ENCODE results near the gene ACER1.
A peak's percentile ranks its signal among the peaks of the same experiment; 100 is the strongest.
"Not testable (repeated sequence)": the region's sequence is repeated elsewhere in the genome, so short reads cannot be mapped to it uniquely, and the experiment has no call there.

Gene ACER1

DNA sequence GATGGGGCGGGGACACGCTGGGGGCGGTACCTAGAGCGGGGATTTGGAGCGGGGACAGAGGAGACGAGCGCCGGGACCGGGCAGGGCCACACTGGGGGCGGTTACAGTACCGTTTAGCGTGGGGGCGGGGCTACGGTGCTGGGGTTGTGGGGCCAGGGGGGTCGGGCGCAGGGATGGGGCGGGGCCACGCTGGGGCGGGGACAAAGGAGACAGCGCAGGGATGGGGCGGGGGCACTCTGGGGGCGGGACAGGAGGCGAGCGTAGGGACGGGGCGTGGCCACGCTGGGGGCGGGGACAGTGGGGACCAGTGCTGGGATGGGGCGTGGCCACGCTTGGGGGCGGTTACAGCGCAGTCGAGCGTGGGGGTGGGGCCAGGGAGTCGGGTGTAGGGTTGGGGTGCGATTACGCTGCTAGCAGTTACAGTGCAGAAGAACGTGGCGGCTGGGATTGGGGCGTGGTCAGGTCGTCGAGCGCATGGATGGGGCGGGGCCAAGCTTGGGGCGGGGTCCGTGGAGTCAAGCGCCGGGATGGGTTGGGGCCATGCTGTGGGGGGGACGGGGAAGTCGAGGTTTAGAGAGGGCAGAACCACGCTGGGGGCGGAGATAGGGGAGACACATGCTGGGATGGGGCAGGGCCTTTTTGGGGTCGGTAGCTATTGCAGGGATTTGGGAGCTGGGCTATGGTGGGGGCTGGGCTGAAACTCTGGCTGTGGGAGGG is 39.8 kb upstream of the ACER1 start:
- Histone ChIP-seq H3K36me3 (ENCODE audit: control insufficient read depth, insufficient read depth, low read length) (no peaks in the 10 kb centered on the region), H3K4me1 (ENCODE audit: control insufficient read depth, insufficient read depth, low read length) (peaks cover 7% of the 10 kb centered on the region), H3K4me3 (ENCODE audit: low read length) (peak overlapping the region; percentile 87), H3K27me3 (ENCODE audit: control insufficient read depth, insufficient read depth, low read length) (no peaks in the 10 kb centered on the region), H3K9me3 (ENCODE audit: control insufficient read depth, low read length) (no peaks in the 10 kb centered on the region), H3K9ac (ENCODE audit: low read length) (peak overlapping the region; percentile 74)

DNA sequence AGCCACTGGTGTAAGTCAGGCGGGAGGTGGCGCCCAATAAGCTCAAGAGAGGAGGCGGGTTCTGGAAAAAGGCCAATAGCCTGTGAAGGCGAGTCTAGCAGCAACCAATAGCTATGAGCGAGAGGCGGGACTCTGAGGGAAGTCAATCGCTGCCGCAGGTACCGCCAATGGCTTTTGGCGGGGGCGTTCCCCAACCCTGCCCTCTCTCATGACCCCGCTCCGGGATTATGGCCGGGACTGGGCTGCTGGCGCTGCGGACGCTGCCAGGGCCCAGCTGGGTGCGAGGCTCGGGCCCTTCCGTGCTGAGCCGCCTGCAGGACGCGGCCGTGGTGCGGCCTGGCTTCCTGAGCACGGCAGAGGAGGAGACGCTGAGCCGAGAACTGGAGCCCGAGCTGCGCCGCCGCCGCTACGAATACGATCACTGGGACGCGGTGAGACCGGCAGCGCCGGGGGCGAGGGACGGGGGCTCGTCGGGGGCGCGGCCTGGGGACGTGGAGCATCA is 39.2 kb upstream of the ACER1 start, which contains the start of gene ALKBH7:
TSS of gene ALKBH7 (plus strand) at position 201 of the 502 bp plus-strand sequence. CDS start at position 228, 27 bp downstream.
- Histone ChIP-seq H3K9ac (ENCODE audit: low read length) (peak within 1 kb of the TSS; percentile 74), H3K4me1 (ENCODE audit: control insufficient read depth, insufficient read depth, low read length) (peaks cover 7% of the 10 kb centered on the region), H3K4me3 (ENCODE audit: low read length) (peak within 1 kb of the TSS; percentile 87), H3K27me3 (ENCODE audit: control insufficient read depth, insufficient read depth, low read length) (no peaks in the 10 kb centered on the region), H3K9me3 (ENCODE audit: control insufficient read depth, low read length) (no peaks in the 10 kb centered on the region), H3K36me3 (ENCODE audit: control insufficient read depth, insufficient read depth, low read length) (no peaks in the 10 kb centered on the region)

DNA sequence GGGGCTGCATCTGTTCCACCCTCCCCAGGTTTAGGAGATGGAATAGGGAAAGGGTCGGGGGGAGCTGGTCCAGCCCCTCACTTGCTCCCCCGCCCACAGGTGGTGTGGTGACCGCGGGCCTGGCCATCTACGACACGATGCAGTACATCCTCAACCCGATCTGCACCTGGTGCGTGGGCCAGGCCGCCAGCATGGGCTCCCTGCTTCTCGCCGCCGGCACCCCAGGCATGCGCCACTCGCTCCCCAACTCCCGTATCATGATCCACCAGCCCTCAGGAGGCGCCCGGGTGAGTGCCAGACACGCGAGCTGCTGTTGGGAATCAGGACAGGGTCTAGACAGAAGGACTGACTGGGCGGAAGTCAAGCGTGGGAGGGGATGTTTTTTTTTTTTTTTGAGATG is 30.9 kb upstream of the ACER1 start:
- no peaks in the 10 kb centered on the region for H3K9me3 ChIP-seq (ENCODE audit: control insufficient read depth, low read length)
- no peaks in the 10 kb centered on the region for H3K27me3 ChIP-seq (ENCODE audit: control insufficient read depth, insufficient read depth, low read length)
- peaks cover 8% of the 10 kb centered on the region for H3K4me1 ChIP-seq (ENCODE audit: control insufficient read depth, insufficient read depth, low read length)
- H3K36me3 ChIP-seq (ENCODE audit: control insufficient read depth, insufficient read depth, low read length) = peaks cover 4% of the 10 kb centered on the region
- no peak overlapping the region for H3K9ac ChIP-seq (ENCODE audit: low read length)
- H3K4me3 ChIP-seq (ENCODE audit: low read length) = no peak overlapping the region

DNA sequence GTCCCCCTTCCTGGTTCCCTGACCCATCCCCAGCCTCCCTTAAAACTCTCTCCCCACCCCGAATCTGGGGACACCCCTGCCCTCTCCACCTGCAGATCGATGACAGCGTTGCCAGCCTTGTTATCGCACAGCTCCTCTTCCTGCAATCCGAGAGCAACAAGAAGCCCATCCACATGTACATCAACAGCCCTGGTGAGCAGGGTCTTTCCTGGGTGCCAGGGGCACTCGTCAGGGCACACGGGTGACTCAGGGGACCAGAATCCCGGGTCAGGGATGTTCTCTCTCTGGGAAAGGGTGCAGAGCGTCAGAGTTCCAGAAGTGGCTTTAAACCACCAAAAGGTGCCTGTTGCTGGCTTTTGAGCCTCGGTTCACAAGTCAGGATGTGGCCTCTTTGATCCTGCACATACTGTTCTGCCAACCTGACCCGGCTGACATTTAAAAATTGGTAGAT is 29.0 kb upstream of the ACER1 start:
- H3K4me1 ChIP-seq (ENCODE audit: control insufficient read depth, insufficient read depth, low read length) = peaks cover 8% of the 10 kb centered on the region
- peaks cover 4% of the 10 kb centered on the region for H3K36me3 ChIP-seq (ENCODE audit: control insufficient read depth, insufficient read depth, low read length)
- H3K27me3 ChIP-seq (ENCODE audit: control insufficient read depth, insufficient read depth, low read length) = no peaks in the 10 kb centered on the region
- no peaks in the 10 kb centered on the region for H3K9me3 ChIP-seq (ENCODE audit: control insufficient read depth, low read length)
- peak overlapping the region; percentile 60 for H3K4me3 ChIP-seq (ENCODE audit: low read length)
- H3K9ac ChIP-seq (ENCODE audit: low read length) = peak overlapping the region; percentile 85

DNA sequence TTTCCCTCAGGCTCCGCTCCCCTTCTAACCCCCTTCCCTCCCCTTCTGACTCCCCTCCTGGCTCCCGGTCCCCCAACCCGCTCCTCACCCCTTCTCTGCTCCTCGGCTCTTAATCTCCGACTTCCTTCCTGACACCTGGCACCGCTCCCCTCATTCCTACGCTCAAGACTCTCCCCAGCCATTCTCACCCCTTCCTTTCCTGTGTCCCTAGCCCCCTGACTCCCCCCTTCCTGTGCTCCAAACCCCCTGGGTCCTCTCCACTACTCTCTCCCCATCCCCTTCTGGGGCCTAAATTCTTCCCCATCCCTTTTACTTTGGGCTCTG is 28.6 kb upstream of the ACER1 start:
- peaks cover 8% of the 10 kb centered on the region for H3K4me1 ChIP-seq (ENCODE audit: control insufficient read depth, insufficient read depth, low read length)
- H3K4me3 ChIP-seq (ENCODE audit: low read length) = peak overlapping the region; percentile 60
- no peaks in the 10 kb centered on the region for H3K27me3 ChIP-seq (ENCODE audit: control insufficient read depth, insufficient read depth, low read length)
- H3K9ac ChIP-seq (ENCODE audit: low read length) = peak overlapping the region; percentile 85
- no peaks in the 10 kb centered on the region for H3K9me3 ChIP-seq (ENCODE audit: control insufficient read depth, low read length)
- peaks cover 4% of the 10 kb centered on the region for H3K36me3 ChIP-seq (ENCODE audit: control insufficient read depth, insufficient read depth, low read length)

DNA sequence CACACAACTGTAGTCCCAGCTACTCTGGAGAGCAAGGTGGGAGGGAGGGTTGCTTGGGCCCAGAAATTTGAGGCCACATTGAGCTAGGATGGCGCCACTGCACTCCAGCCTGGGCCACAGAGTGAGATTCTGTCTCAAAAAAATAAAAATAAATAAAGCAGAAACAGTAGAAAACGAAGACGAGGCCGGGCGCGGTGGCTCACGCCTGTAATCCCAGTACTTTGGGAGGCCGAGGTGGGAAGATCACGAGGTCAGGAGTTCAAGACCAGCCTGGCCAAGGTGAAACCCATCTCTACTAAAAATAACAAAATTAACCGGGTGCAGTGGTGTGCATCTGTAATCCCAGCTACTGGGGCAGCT is 27.4 kb upstream of the ACER1 start:
- H3K9me3 ChIP-seq (ENCODE audit: control insufficient read depth, low read length); H3K4me1 ChIP-seq (ENCODE audit: control insufficient read depth, insufficient read depth, low read length); H3K9ac ChIP-seq (ENCODE audit: low read length); H3K36me3 ChIP-seq (ENCODE audit: control insufficient read depth, insufficient read depth, low read length); H3K27me3 ChIP-seq (ENCODE audit: control insufficient read depth, insufficient read depth, low read length): not testable (repeated sequence)
- H3K4me3 ChIP-seq (ENCODE audit: low read length) = peak overlapping the region; percentile 60

DNA sequence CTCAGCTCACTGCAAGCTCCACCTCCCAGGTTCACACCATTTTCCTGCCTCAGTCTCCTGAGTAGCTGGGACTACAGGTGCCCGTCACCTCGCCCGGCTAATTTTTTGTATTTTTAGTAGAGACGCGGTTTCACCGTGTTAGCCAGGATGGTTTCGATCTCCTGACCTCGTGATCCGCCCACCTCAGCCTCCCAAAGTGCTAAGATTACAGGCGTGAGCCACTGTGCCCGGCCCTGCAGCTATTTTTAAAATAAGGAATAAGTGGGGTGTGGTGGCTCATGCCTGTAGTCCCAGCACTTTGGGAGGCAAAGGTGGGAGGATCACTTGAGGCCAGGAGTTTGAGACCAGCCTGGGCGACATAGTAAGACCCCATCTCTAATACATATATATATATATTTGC is 27.0 kb upstream of the ACER1 start:
- not testable (repeated sequence) for H3K4me3 ChIP-seq (ENCODE audit: low read length)

DNA sequence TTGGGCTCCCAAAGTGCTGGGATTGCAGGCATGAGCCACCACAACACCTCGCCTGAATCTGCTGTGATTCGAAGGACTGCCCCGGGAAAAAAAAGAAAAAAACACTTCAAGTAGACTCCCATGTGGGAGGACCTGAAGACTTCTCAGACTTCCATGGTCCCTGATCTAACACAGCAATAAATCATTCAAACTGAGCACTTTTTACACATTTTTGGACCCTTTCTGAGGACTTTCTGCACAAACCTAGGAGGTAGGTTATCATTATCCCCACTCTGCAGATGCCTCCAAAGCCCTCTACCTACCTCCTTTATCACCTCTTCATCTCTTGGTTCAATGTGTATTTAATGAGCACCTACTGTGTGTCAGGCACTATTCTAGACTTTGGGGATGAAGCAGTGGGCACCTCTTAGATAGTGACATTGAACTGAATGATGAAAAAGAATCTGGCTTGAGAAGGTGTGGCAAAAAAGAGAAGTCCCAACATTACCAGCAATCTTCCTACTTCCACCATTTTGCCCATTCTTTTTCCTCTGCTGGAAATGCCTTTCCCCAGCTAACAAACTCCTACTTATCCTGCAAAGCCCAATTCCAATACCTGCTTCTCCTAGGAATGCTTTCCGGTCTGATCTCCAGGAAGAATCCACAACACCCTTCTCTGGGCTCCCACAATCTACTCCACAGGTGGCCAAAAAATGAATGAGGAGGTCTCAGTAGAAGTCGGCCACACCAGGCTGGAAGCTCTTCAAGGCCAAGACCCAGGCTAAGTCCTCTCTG is 26.3 kb upstream of the ACER1 start:
- H3K27me3 ChIP-seq (ENCODE audit: control insufficient read depth, insufficient read depth, low read length) = no peaks in the 10 kb centered on the region

More for the DNA sequence above, 27.0 kb upstream of the ACER1 start:
- not testable (repeated sequence) for H3K9ac ChIP-seq (ENCODE audit: low read length); H3K4me1 ChIP-seq (ENCODE audit: control insufficient read depth, insufficient read depth, low read length); H3K27me3 ChIP-seq (ENCODE audit: control insufficient read depth, insufficient read depth, low read length); H3K36me3 ChIP-seq (ENCODE audit: control insufficient read depth, insufficient read depth, low read length); H3K9me3 ChIP-seq (ENCODE audit: control insufficient read depth, low read length)

DNA sequence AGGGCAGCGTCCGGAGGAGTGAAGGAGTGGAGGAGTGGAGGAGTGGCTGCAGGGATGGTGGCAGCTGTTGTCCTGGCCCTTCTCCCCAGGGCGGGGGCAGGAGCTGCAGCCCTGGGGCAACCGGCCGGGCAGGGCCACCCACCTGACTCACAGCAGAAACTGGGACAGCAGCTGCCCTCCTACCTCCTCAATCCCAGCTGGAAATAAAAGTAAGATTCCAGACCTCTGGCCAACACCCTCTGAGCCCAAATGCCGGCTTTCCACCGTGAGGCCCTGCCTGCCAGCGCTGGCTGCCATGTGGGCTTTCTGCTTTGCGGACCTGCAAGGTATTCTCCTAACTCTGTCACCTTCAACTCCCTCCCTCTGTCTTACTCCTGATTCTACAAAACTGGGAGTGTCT is 24.6 kb upstream of the ACER1 start:
- Histone ChIP-seq H3K9me3 (ENCODE audit: control insufficient read depth, low read length) (no peaks in the 10 kb centered on the region), H3K27me3 (ENCODE audit: control insufficient read depth, insufficient read depth, low read length) (no peaks in the 10 kb centered on the region), H3K4me1 (ENCODE audit: control insufficient read depth, insufficient read depth, low read length) (peaks cover 8% of the 10 kb centered on the region), H3K36me3 (ENCODE audit: control insufficient read depth, insufficient read depth, low read length) (no peaks in the 10 kb centered on the region), H3K9ac (ENCODE audit: low read length) (no peak overlapping the region), H3K4me3 (ENCODE audit: low read length) (no peak overlapping the region)

More for the DNA sequence above, 26.3 kb upstream of the ACER1 start:
- no peaks in the 10 kb centered on the region for H3K36me3 ChIP-seq (ENCODE audit: control insufficient read depth, insufficient read depth, low read length)
- H3K4me3 ChIP-seq (ENCODE audit: low read length) = no peak overlapping the region
- peaks cover 8% of the 10 kb centered on the region for H3K4me1 ChIP-seq (ENCODE audit: control insufficient read depth, insufficient read depth, low read length)
- no peak overlapping the region for H3K9ac ChIP-seq (ENCODE audit: low read length)
- H3K9me3 ChIP-seq (ENCODE audit: control insufficient read depth, low read length) = no peaks in the 10 kb centered on the region

DNA sequence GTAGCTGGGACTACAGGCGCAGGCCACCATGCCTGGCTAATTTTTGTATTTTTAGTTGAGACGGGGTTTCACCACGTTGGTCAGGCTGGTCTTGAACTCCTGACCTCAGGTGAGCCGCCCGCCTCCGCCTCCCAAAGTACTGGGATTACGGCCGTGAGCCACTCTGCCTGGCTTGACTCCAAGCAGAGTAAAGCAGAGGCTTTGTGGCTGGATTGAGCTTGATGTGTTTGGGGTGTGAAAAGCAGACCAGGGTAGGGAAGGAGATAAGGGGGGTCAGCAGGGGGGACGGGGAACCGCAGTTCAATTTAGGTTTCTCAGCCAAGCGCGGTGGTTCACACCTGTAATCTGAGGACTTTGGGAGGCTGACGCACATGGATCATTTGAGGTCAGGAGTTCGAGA is 23.8 kb upstream of the ACER1 start:
- no peaks in the 10 kb centered on the region for H3K9me3 ChIP-seq (ENCODE audit: control insufficient read depth, low read length)
- no peaks in the 10 kb centered on the region for H3K36me3 ChIP-seq (ENCODE audit: control insufficient read depth, insufficient read depth, low read length)
- no peaks in the 10 kb centered on the region for H3K27me3 ChIP-seq (ENCODE audit: control insufficient read depth, insufficient read depth, low read length)
- no peak overlapping the region for H3K4me3 ChIP-seq (ENCODE audit: low read length)
- H3K9ac ChIP-seq (ENCODE audit: low read length) = no peak overlapping the region
- H3K4me1 ChIP-seq (ENCODE audit: control insufficient read depth, insufficient read depth, low read length) = peaks cover 3% of the 10 kb centered on the region

DNA sequence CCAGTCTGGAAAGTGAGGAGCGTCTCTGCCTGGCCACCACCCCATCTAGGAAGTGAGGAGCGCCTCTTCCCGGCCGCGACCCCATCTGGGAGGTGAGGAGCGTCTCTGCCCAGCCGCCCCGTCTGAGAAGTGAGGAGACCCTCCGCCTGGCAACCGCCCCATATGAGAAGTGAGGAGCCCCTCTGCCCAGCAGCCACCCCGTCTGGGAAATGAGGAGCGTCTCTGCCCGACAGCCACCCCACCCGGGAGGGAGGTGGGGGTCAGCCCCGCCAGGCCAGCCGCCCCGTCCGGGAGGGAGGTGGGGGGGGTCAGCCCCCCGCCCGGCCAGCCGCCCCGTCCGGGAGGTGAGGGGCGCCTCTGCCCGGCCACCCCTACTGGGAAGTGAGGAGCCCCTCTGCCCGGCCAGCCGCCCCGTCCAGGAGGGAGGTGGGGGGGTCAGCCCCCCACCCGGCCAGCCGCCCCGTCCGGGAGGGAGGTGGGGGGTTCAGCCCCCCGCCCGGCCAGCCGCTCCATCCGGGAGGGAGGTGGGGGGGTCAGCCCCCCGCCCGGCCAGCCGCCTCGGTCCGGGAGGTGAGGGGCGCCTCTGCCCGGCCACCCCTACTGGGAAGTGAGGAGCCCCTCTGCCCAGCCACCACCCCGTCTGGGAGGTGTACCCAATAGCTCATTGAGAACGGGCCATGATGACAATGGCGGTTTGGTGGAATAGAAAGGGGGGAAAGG is 22.1 kb upstream of the ACER1 start:
- not testable (repeated sequence) for H3K4me1 ChIP-seq (ENCODE audit: control insufficient read depth, insufficient read depth, low read length); H3K36me3 ChIP-seq (ENCODE audit: control insufficient read depth, insufficient read depth, low read length); H3K9ac ChIP-seq (ENCODE audit: low read length); H3K4me3 ChIP-seq (ENCODE audit: low read length); H3K27me3 ChIP-seq (ENCODE audit: control insufficient read depth, insufficient read depth, low read length); H3K9me3 ChIP-seq (ENCODE audit: control insufficient read depth, low read length)

DNA sequence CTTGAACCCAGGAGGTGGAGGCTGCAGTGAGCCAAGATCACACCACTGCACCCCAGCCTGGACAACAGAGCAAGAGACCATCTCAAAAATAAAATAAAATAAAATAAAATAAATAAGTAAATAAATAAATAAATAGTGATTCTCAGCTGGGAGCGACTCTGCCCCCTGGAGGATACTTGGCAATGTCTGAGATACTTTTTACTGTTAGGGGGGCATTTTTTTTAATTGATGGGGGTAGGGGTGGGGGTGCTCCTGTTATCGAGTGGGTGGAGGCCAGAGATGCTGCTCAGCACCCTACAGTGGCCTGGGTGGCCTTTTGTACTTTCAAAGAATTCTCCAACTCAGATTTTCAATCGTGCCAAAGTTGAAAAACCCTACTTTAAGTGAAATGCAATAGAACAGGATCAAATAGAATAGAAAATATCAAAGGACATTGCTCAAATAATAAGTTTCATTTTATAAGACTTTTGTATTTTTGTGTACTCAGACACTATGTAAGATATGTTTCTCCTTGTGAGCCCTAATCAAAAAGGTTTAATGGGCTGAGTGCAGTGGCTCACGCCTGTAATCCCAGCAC is 20.8 kb upstream of the ACER1 start:
- no peaks in the 10 kb centered on the region for H3K9me3 ChIP-seq (ENCODE audit: control insufficient read depth, low read length)
- H3K36me3 ChIP-seq (ENCODE audit: control insufficient read depth, insufficient read depth, low read length) = no peaks in the 10 kb centered on the region
- no peaks in the 10 kb centered on the region for H3K4me1 ChIP-seq (ENCODE audit: control insufficient read depth, insufficient read depth, low read length)
- H3K27me3 ChIP-seq (ENCODE audit: control insufficient read depth, insufficient read depth, low read length) = no peaks in the 10 kb centered on the region
- H3K4me3 ChIP-seq (ENCODE audit: low read length) = no peak overlapping the region
- H3K9ac ChIP-seq (ENCODE audit: low read length) = no peak overlapping the region
